CD4-positive, alpha-beta memory T cell (primary cell): ENCODE data around the gene TACR2. TPM values are rescaled to one million over a fixed set of nuclear protein-coding genes. Genes with fewer than 3 reads are reported as not detected.

Experiments used
- CTCF ChIA-PET: fragments of 350-600 bp; sonication (Branson Sonifier 250); formaldehyde crosslinking; loops from one replicate; lab custom pipeline; 2021; ENCODE audit warnings: inconsistent platforms; ENCODE audit not compliant: partially characterized antibody; lab: Charles Lee
- POLR2A ChIA-PET: fragments of 350-600 bp; sonication (Branson Sonifier 250); formaldehyde crosslinking; loops from one replicate; lab custom pipeline; 2021; ENCODE audit not compliant: partially characterized antibody; lab: Charles Lee
- DNase-seq, 5 donors: peaks; one replicate each; pipeline versions ENCODE4 v3.0.0 to v3.0.0-alpha.2; 2020 to 2022; ENCODE audit warnings: mixed read lengths in 1 of 5
- H3K27ac ChIP-seq: one replicate; pipeline ENCODE4 v1.7.0; 2013; ENCODE audit warnings: low read depth, low read length
- H3K27me3 ChIP-seq: 2 replicates; pipeline ENCODE4 v1.7.0; 2013; ENCODE audit warnings: mild to moderate bottlenecking, low read length, moderate library complexity; ENCODE audit not compliant: insufficient read depth
- H3K36me3 ChIP-seq: 2 replicates; pipeline ENCODE4 v1.7.0; 2013; ENCODE audit warnings: mild to moderate bottlenecking, low read length, moderate library complexity; ENCODE audit not compliant: insufficient read depth
- H3K4me1 ChIP-seq: 2 replicates; pipeline ENCODE4 v1.7.0; 2013; ENCODE audit warnings: mild to moderate bottlenecking, low read length, moderate library complexity; ENCODE audit not compliant: insufficient read depth
- H3K4me3 ChIP-seq, 2 donors: one replicate each; pipeline ENCODE4 v1.7.0; 2013; ENCODE audit warnings: low read length in 2 of 2, mild to moderate bottlenecking in 1 of 2
- H3K9me3 ChIP-seq, 2 donors: one replicate each; pipeline ENCODE4 v1.7.0; 2013; ENCODE audit warnings: low read length in 2 of 2, control low read depth in 1 of 2; ENCODE audit not compliant: control insufficient read depth in 1 of 2
- H3K27ac Mint-ChIP-seq, 7 donors: one replicate each; pipeline ENCODE4 v1.8.0; 2020 to 2021; ENCODE audit warnings: mixed read lengths in 7 of 7, mild to moderate bottlenecking in 6 of 7, inconsistent platforms in 3 of 7, moderate library complexity in 3 of 7
- H3K27me3 Mint-ChIP-seq, 2 donors: one replicate each; pipeline ENCODE4 v1.8.0; 2020 to 2021; ENCODE audit warnings: mixed read lengths in 2 of 2
- H3K36me3 Mint-ChIP-seq, 2 donors: one replicate each; pipeline ENCODE4 v1.8.0; 2020 to 2021; ENCODE audit warnings: mixed read lengths in 2 of 2, inconsistent platforms in 1 of 2, mild to moderate bottlenecking in 1 of 2
- H3K4me1 Mint-ChIP-seq, 4 donors: one replicate each; pipeline ENCODE4 v1.8.0; 2020 to 2021; ENCODE audit warnings: mixed read lengths in 4 of 4, mild to moderate bottlenecking in 1 of 4
- H3K4me3 Mint-ChIP-seq, 8 donors: one replicate each; pipeline ENCODE4 v1.8.0; 2020 to 2021; ENCODE audit warnings: mixed read lengths in 8 of 8, mild to moderate bottlenecking in 7 of 8, moderate library complexity in 6 of 8, inconsistent platforms in 3 of 8
- H3K9me3 Mint-ChIP-seq, 8 donors: one replicate each; pipeline ENCODE4 v1.8.0; 2020 to 2021; ENCODE audit warnings: mixed read lengths in 8 of 8, mild to moderate bottlenecking in 5 of 8, inconsistent platforms in 3 of 8, moderate library complexity in 1 of 8
- intact Hi-C: fragments of 100-400 bp; cut with micrococcal nuclease; formaldehyde crosslinking; loops from one replicate; pipeline ENCODE4 v1.15.1; 2023
- polyA plus RNA-seq, 2 donors: library from polyadenylated mRNA; unstranded; fragments of 300-500 nt; fragmentation: Illumina TruSeq; gene quantifications; one replicate each; pipeline ENCODE4 v1.2.3, GENCODE V29; 2021
- total RNA-seq, 2 experiments: library from RNA; stranded (reverse); gene quantifications; one replicate each; pipeline ENCODE4 v1.2.3, GENCODE V29; 2021

TACR2 gene
- total and polyA plus RNA-seq, 4 experiments from 2014 or later: 0.17 to 0.19 TPM; not detected in 2

DNA sequence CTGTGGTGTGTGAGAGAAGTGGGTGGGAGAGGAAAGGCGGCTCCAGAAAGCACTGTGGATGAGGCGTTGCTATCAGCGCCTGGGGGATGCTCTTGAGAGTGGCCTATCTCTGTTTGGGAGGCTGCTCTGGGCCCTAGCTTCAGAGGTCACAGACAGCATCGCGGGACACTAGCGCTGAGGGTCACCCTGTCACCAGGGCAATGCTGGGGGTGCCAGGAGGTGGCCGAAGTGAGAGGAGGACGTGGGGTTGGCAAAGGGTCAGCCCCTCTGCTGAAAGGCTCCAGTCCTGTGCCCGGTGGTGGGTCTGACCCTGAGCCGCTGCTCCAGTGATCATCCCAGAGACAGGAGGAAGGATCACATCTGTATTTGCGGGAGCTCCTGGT is 3.0 kb upstream of the TACR2 start:
- Mint-ChIP-seq H3K9me3 (no peaks in the 10 kb centered on the region), H3K36me3 (no peaks in the 10 kb centered on the region), H3K4me3 (no peak overlapping the region), H3K27me3 (no peaks in the 10 kb centered on the region), H3K27ac (peak overlapping the region in 2 of 7 donors; percentile 12 to 80), H3K4me1 (peaks cover 18 to 37% (median 23%) of the 10 kb centered on the region in 4 donors)
- ChIA-PET POLR2A (interaction anchor here (1.2 kb wide), 1 partner anchor 18 kb away, joined by 3 read pairs; no protein-coding TSS in a partner anchor), CTCF (interaction anchor here (1.2 kb wide), 1 partner anchor 209 kb away, joined by 3 read pairs; no protein-coding TSS in a partner anchor)
- DNase-seq: no peak
- Histone ChIP-seq H3K36me3 (no peaks in the 10 kb centered on the region), H3K9me3 (no peaks in the 10 kb centered on the region), H3K4me3 (no peak overlapping the region), H3K4me1 (peaks cover 27% of the 10 kb centered on the region), H3K27me3 (no peaks in the 10 kb centered on the region), H3K27ac (no peak overlapping the region)
- intact Hi-C loops: no loop called here

DNA sequence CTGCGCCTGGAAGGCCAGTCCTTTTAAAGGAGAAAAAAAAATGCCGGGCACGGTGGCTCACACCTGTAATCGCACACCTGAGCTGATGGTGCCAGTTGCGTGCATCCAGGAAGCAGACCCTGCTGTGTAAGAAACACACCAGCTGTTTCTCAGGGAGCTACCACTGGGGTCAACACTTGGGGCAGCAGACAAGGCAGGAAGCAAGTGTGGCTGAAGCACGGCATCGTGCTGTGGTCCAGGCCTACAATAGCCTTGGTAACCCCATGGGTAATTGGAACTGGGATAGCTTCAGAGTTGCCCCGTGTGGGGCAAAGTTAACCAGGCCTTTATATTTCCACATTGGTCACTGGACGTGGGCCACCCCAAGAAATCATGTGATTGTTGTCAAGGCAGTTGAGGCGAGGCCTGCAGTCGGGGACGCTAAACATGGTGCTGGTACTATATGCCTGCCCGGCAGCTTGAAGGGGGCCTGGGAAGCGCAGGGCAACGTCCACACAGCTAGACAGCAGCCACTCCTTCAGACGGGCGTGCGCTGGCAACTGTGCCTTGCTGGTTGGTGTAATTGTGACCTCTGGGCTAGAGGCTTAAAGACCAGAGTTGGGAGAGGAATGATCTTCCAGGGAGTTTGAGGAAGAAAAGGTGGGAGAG is 2.5 kb upstream of the TACR2 start:
- Histone ChIP-seq H3K27ac (no peak overlapping the region), H3K27me3 (no peaks in the 10 kb centered on the region), H3K4me3 (no peak overlapping the region), H3K4me1 (peaks cover 22% of the 10 kb centered on the region), H3K36me3 (no peaks in the 10 kb centered on the region), H3K9me3 (no peaks in the 10 kb centered on the region)
- Mint-ChIP-seq H3K27ac (peak overlapping the region in 1 of 7 donors; percentile 80), H3K36me3 (no peaks in the 10 kb centered on the region), H3K27me3 (no peaks in the 10 kb centered on the region), H3K4me1 (peaks cover 15 to 32% (median 20%) of the 10 kb centered on the region in 4 donors), H3K9me3 (no peaks in the 10 kb centered on the region), H3K4me3 (no peak overlapping the region)
- intact Hi-C loops: no loop called here
- ChIA-PET CTCF (interaction anchor here (1.2 to 1.7 kb wide), 2 partner anchors 9 to 210 kb away, joined by 3 to 5 read pairs; no protein-coding TSS in a partner anchor), POLR2A (interaction anchor here (1.2 kb wide), 1 partner anchor 19 kb away, joined by 3 read pairs; no protein-coding TSS in a partner anchor)
- DNase-seq: no peak

DNA sequence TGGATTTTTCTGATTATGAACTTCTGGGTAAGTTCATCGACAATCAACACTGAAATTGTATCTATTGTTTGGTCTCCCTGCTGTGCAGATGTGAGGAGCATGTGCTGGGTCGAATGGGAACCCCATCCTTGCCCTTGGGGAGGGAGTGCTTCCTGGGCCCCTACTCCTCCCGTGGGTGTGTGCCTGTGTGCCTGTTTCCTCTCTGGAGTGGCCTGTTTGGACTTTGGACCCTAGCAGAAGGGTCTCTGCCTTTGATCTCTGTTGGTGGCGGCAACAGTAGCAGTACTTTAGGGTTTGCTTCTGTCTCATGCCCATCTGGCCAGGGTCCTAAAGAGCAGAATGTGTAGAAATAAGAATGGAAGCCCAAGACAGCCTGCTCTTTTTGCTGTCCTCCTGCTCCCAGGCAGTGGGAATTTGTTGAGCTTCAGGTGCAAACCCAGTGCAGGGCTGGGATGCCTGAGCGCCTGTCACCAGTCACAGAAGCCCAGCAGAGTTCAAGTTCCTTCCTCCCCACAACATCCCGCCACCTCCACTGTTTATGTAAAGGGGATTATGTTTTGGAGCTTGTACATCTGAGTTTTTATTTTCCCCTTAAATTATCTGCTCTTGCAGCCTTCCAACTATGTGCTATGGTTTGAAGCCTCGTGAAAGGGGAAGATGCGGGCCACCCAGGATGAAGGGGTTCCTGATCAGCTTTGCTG is 1.5 kb upstream of the TACR2 start:
- Histone ChIP-seq H3K27ac (no peak overlapping the region), H3K9me3 (no peaks in the 10 kb centered on the region), H3K4me1 (peaks cover 14% of the 10 kb centered on the region), H3K4me3 (no peak overlapping the region), H3K36me3 (no peaks in the 10 kb centered on the region), H3K27me3 (no peaks in the 10 kb centered on the region)
- intact Hi-C loops: no loop called here
- peak overlapping the region in 1 of 7 donors; percentile 20 for H3K27ac Mint-ChIP-seq
- H3K36me3 Mint-ChIP-seq: no peaks in the 10 kb centered on the region
- peaks cover 7 to 23% (median 12%) of the 10 kb centered on the region in 4 donors for H3K4me1 Mint-ChIP-seq
- no peaks in the 10 kb centered on the region for H3K27me3 Mint-ChIP-seq
- H3K4me3 Mint-ChIP-seq: no peak overlapping the region
- DNase-seq: no peak
- CTCF ChIA-PET: interaction anchor here (1.2 to 1.7 kb wide), 6 partner anchors 10 to 211 kb away, joined by 3 to 6 read pairs (median 3); no protein-coding TSS in a partner anchor
- no peaks in the 10 kb centered on the region for H3K9me3 Mint-ChIP-seq
- POLR2A ChIA-PET: interaction anchor here (1.2 kb wide), 1 partner anchor 20 kb away, joined by 3 read pairs; no protein-coding TSS in a partner anchor

DNA sequence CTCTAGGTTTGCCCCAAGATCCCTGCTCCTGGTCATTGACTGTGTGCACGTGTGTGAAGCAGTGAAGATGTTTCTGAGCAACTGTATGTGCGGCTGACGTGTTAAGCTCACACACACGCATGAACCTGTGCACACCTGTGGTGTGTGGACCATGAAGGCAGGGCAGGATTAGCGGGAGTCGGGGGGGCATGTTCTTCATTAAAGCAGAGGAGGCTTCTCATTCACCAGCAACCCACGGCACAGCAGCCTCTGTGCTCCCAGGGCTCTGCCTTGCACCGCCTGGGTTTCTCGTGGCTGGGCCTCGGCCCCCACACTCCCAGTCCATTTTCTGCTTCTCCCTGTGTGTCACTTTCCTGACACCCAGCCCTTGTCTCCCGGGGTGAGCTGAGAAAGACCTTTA is 824 bp upstream of the TACR2 start:
- Histone ChIP-seq H3K36me3 (no peaks in the 10 kb centered on the region), H3K27ac (no peak overlapping the region), H3K4me3 (no peak overlapping the region), H3K27me3 (no peaks in the 10 kb centered on the region), H3K9me3 (no peaks in the 10 kb centered on the region), H3K4me1 (peaks cover 9% of the 10 kb centered on the region)
- ChIA-PET POLR2A (interaction anchor here (1.3 kb wide), 1 partner anchor 8 kb away, joined by 4 read pairs; no protein-coding TSS in a partner anchor), CTCF (interaction anchor here (1.3 to 1.7 kb wide), 5 partner anchors 11 to 98 kb away, joined by 3 to 6 read pairs (median 3); no protein-coding TSS in a partner anchor)
- Mint-ChIP-seq H3K4me1 (peaks cover 6 to 18% (median 11%) of the 10 kb centered on the region in 4 donors), H3K36me3 (no peaks in the 10 kb centered on the region), H3K27ac (no peak overlapping the region), H3K27me3 (no peaks in the 10 kb centered on the region), H3K9me3 (no peaks in the 10 kb centered on the region), H3K4me3 (no peak overlapping the region)
- intact Hi-C loops: no loop called here
- no peak for DNase-seq

DNA sequence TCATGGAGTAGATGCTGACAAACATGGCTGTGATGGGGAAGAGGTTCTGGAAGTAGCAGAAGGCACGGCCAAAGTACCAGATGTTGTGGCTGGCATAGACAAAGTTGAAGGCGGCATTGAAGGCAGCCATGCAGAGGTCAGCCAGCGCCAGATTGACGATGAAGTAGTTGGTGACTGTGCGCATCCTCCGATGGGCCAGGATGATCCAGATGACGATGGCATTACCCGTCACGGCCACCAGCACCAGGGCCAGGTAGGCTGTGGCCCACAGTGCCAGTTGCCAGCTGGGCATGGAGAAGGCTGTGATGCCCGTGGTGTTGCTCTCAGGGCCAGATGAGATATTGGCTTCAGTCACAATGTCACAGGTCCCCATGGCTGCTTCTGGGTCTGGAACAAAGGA is 767 bp downstream of the TACR2 start:
- no peak overlapping the region for H3K4me3 ChIP-seq
- H3K9me3 ChIP-seq: no peaks in the 10 kb centered on the region
- H3K9me3 Mint-ChIP-seq: no peaks in the 10 kb centered on the region
- H3K4me1 ChIP-seq: no peaks in the 10 kb centered on the region
- no peak overlapping the region for H3K27ac Mint-ChIP-seq
- H3K27me3 Mint-ChIP-seq: no peaks in the 10 kb centered on the region
- no peak overlapping the region for H3K4me3 Mint-ChIP-seq
- intact Hi-C loops: no loop called here
- H3K36me3 Mint-ChIP-seq: no peaks in the 10 kb centered on the region
- DNase-seq: no peak
- no peaks in the 10 kb centered on the region for H3K36me3 ChIP-seq
- no peaks in the 10 kb centered on the region for H3K27me3 ChIP-seq
- ChIA-PET CTCF (interaction anchor here (1.4 kb wide), 2 partner anchors 10 to 12 kb away, joined by 3 to 4 read pairs; no protein-coding TSS in a partner anchor), POLR2A (no interaction called here)
- H3K4me1 Mint-ChIP-seq: peaks cover 0 to 8% (median 3%) of the 10 kb centered on the region in 4 donors
- H3K27ac ChIP-seq: no peak overlapping the region

DNA sequence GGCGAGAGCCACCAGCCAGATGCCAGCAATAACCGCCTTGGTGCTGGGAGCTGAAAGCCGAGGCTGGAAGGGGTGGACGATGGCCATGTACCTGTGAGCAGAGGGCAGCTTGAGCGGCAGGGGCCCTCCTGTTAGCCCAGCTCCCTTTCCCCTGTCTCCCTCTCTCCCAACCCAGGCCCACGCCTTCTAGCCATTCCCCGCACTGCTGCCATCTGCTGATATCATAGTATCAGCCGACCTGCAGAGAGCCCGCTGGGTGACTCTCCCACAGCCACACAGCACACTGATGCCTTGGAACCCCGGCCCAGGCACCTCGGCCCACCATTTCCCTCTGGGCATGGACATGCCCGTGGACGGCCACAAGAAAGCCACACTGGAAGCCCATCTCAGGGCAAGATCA is 1.7 kb downstream of the TACR2 start:
- Mint-ChIP-seq H3K27ac (no peak overlapping the region), H3K4me3 (no peak overlapping the region), H3K4me1 (peaks cover 0 to 12% (median 5%) of the 10 kb centered on the region in 4 donors), H3K36me3 (no peaks in the 10 kb centered on the region), H3K9me3 (no peaks in the 10 kb centered on the region), H3K27me3 (no peaks in the 10 kb centered on the region)
- H3K4me1 ChIP-seq: no peaks in the 10 kb centered on the region
- H3K27ac ChIP-seq: no peak overlapping the region
- ChIA-PET POLR2A (no interaction called here), CTCF (interaction anchor here (0.9 to 1.4 kb wide), 4 partner anchors 10 to 199 kb away, joined by 3 to 4 read pairs (median 3); no protein-coding TSS in a partner anchor)
- H3K36me3 ChIP-seq: no peaks in the 10 kb centered on the region
- intact Hi-C loops: no loop called here
- DNase-seq: no peak
- H3K27me3 ChIP-seq: no peaks in the 10 kb centered on the region
- no peak overlapping the region for H3K4me3 ChIP-seq
- H3K9me3 ChIP-seq: no peaks in the 10 kb centered on the region
